ENCODE data around the gene TEAD1. TPM values are rescaled to one million over a fixed set of nuclear protein-coding genes. Genes with fewer than 3 reads are reported as not detected.

TEAD1 gene
- total RNA-seq, 1 donor from 2014 or later = 55.3 TPM

DNA sequence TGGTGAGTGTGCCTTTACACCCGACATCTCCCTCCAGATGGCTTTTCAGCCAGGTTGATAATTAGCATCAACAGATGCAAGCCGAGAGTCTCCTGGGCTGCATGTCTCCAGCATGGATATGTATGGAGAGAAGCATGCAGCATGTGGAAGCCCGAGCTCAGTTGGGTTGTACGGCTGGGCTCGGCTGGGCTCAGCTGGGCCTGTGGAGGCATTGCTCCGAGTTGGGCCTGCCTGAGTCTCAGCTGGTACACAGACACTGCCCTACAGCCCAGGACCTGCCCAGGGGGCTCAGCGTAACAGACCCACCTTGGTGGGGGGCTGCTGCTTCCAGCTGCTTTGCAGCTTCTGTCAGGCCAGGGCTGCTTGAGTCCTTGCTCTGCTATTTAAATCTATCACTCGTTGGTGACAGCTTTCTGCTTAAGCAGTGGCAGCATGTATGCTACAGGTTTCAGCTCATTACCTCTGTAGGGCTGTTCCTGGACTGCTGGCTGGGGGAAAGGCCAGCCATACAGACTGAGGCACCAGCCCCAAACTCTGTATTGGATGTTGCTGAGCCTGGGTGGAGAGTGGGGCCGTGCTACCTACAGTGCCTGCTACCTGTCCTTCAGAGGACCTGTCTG lies 115.5 kb downstream of the TEAD1 start:
- Histone ChIP-seq H3K4me3 (ENCODE audit: low read length in 3 of 3) (no peak overlapping the region), H3K36me3 (ENCODE audit: control insufficient read depth in 3 of 3, insufficient read depth in 3 of 3, low read length in 3 of 3) (peaks cover 0 to 4% (median 0%) of the 10 kb centered on the region in 3 donors), H3K9ac (ENCODE audit: low read depth in 1 of 3, low read length in 3 of 3) (peak overlapping the region in 2 of 3 donors; percentile 12 to 26), H3K4me1 (ENCODE audit: control insufficient read depth in 3 of 3, insufficient read depth in 3 of 3, low read length in 3 of 3) (peaks cover 40 to 50% (median 49%) of the 10 kb centered on the region in 3 donors), H3K27me3 (ENCODE audit: control insufficient read depth in 3 of 3, insufficient read depth in 3 of 3, low read length in 3 of 3) (no peaks in the 10 kb centered on the region), H3K9me3 (ENCODE audit: control insufficient read depth in 3 of 3, low read length in 3 of 3) (no peaks in the 10 kb centered on the region), H3K27ac (ENCODE audit: low read depth, low read length) (no peak overlapping the region)

DNA sequence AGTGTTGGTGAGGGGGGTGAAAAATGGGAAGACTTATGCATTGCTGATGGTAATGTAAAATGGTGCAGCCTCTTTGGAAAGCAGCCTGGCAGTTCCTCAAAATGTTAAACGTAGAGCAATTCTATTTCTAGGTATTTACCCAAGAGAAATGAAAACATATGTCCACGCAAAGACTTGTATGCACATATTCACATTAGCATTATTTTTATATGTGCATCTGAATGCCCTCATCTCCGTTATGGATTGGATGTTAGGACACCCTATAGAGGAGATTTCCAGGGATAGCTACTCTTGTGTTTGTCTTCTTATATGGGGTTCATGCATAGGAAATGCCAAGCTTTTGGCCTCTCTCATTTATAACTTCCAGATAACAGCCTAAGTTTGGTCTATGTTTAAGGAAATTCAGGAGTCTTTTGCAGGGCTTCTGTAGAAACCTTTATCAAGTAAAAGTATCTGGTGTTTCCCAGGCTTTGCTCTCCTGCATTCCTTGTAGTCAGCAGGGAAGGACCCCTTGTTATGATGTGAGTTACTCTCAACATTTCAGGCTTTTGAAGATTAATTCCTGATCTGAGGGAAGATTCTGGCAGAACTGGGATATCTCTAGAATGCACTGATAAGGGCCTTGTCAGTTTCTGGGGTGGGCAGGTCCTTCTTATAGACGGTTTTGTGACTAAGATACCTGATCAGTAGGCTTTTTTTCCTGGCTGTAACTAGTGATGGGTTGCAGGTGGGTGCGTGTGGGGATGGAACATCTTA lies 116.8 kb downstream of the TEAD1 start:
- H3K9me3 ChIP-seq (ENCODE audit: control insufficient read depth in 3 of 3, low read length in 3 of 3) = no peaks in the 10 kb centered on the region
- no peak overlapping the region for H3K27ac ChIP-seq (ENCODE audit: low read depth, low read length)
- H3K4me1 ChIP-seq (ENCODE audit: control insufficient read depth in 3 of 3, insufficient read depth in 3 of 3, low read length in 3 of 3) = peaks cover 26 to 41% (median 38%) of the 10 kb centered on the region in 3 donors
- H3K4me3 ChIP-seq (ENCODE audit: low read length in 3 of 3) = no peak overlapping the region
- H3K36me3 ChIP-seq (ENCODE audit: control insufficient read depth in 3 of 3, insufficient read depth in 3 of 3, low read length in 3 of 3) = peaks cover 0 to 9% (median 4%) of the 10 kb centered on the region in 3 donors
- H3K9ac ChIP-seq (ENCODE audit: low read depth in 1 of 3, low read length in 3 of 3) = no peak overlapping the region
- no peaks in the 10 kb centered on the region for H3K27me3 ChIP-seq (ENCODE audit: control insufficient read depth in 3 of 3, insufficient read depth in 3 of 3, low read length in 3 of 3)

DNA sequence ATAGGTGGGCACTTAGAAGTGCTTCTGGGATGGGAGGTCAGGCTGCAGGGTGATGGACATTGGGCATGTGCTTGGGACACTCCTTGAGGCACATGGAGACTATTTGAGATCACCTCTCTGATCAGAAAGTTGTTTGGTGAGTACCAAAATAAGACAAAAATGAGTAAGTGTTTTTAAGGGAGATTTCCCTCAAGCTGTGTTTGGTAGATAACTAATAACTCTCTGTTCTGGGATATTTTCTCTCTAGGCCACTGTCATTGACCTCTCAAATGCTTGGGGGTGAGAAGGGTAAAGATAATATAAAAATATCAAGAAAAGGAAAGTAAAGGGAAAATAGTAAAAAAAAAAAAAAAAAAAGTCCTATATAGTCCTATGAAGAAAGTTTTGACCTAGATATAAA lies 117.8 kb downstream of the TEAD1 start:
- Histone ChIP-seq H3K27me3 (ENCODE audit: control insufficient read depth in 3 of 3, insufficient read depth in 3 of 3, low read length in 3 of 3) (no peaks in the 10 kb centered on the region), H3K36me3 (ENCODE audit: control insufficient read depth in 3 of 3, insufficient read depth in 3 of 3, low read length in 3 of 3) (peaks cover 0 to 9% (median 4%) of the 10 kb centered on the region in 3 donors), H3K27ac (ENCODE audit: low read depth, low read length) (no peak overlapping the region), H3K9me3 (ENCODE audit: control insufficient read depth in 3 of 3, low read length in 3 of 3) (no peaks in the 10 kb centered on the region), H3K9ac (ENCODE audit: low read depth in 1 of 3, low read length in 3 of 3) (no peak overlapping the region), H3K4me1 (ENCODE audit: control insufficient read depth in 3 of 3, insufficient read depth in 3 of 3, low read length in 3 of 3) (peaks cover 19 to 31% (median 28%) of the 10 kb centered on the region in 3 donors), H3K4me3 (ENCODE audit: low read length in 3 of 3) (no peak overlapping the region)

DNA sequence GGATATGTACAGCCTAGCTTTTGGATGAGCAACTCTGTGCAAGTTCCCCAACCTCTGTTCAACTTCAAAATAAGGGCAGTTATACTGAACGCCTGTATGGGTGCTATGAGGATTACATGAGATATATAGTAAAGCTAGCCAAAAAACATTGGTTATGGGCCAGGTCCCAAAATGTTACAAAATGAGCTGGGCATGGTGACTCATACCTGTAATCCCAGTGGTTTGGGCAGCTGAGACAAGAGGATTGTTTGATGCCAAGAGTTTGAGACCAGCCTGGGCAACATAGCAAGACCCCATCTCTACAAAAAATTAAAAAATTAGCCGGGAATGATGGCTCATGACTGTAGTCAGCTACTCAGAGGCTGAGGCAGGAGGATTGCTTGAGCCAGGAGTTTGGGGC lies 118.4 kb downstream of the TEAD1 start:
- no peak overlapping the region for H3K27ac ChIP-seq (ENCODE audit: low read depth, low read length)

DNA sequence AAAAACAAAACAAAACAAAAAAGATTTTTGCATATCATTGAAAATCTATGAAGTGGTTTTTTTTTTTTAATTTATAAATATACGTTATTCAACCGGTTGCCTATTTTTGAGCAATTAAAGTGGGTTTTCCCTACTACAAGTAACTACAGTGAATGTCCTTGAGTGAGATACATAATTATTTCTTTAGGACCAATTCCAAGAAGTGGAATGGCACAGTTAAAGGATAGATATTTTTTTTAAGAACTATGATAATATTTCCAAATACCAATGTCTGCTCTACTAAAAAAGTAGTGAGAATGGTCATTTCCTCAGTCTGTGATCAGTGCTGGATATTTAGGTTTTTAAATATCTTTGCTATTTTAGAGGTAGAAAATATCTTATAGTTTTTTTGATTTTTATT lies 118.8 kb downstream of the TEAD1 start:
- Histone ChIP-seq H3K9me3 (ENCODE audit: control insufficient read depth in 3 of 3, low read length in 3 of 3) (no peaks in the 10 kb centered on the region), H3K27me3 (ENCODE audit: control insufficient read depth in 3 of 3, insufficient read depth in 3 of 3, low read length in 3 of 3) (no peaks in the 10 kb centered on the region), H3K4me3 (ENCODE audit: low read length in 3 of 3) (no peak overlapping the region), H3K4me1 (ENCODE audit: control insufficient read depth in 3 of 3, insufficient read depth in 3 of 3, low read length in 3 of 3) (peaks cover 15 to 27% (median 24%) of the 10 kb centered on the region in 3 donors), H3K36me3 (ENCODE audit: control insufficient read depth in 3 of 3, insufficient read depth in 3 of 3, low read length in 3 of 3) (peaks cover 0 to 9% (median 4%) of the 10 kb centered on the region in 3 donors), H3K9ac (ENCODE audit: low read depth in 1 of 3, low read length in 3 of 3) (no peak overlapping the region), H3K27ac (ENCODE audit: low read depth, low read length) (no peak overlapping the region)

More for the DNA sequence above, 118.4 kb downstream of the TEAD1 start:
- H3K9ac ChIP-seq (ENCODE audit: low read depth in 1 of 3, low read length in 3 of 3) = no peak overlapping the region
- H3K9me3 ChIP-seq (ENCODE audit: control insufficient read depth in 3 of 3, low read length in 3 of 3) = no peaks in the 10 kb centered on the region
- H3K36me3 ChIP-seq (ENCODE audit: control insufficient read depth in 3 of 3, insufficient read depth in 3 of 3, low read length in 3 of 3) = peaks cover 0 to 9% (median 4%) of the 10 kb centered on the region in 3 donors
- H3K4me3 ChIP-seq (ENCODE audit: low read length in 3 of 3) = no peak overlapping the region
- no peaks in the 10 kb centered on the region for H3K27me3 ChIP-seq (ENCODE audit: control insufficient read depth in 3 of 3, insufficient read depth in 3 of 3, low read length in 3 of 3)
- H3K4me1 ChIP-seq (ENCODE audit: control insufficient read depth in 3 of 3, insufficient read depth in 3 of 3, low read length in 3 of 3) = peaks cover 18 to 29% (median 26%) of the 10 kb centered on the region in 3 donors

DNA sequence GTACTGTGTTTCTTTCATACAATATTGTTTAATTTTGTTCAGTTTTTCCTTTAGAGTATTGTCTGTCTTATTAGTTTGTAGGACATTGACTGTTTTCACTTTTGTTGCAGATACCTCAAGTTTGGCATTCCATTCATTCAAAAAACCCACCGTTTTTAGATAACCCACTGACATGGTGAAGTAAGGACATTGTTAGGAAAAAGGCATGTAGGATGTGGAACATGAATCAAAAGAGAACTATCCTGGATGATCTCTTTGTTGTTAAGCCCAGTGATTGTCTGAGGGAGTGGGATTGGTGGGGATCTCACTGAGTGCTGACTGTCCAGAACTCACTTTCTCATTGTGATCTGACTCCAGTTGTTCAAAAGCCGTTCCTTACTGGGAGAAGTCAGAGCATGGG lies 119.3 kb downstream of the TEAD1 start:
- Histone ChIP-seq H3K4me3 (ENCODE audit: low read length in 3 of 3) (no peak overlapping the region), H3K27me3 (ENCODE audit: control insufficient read depth in 3 of 3, insufficient read depth in 3 of 3, low read length in 3 of 3) (no peaks in the 10 kb centered on the region), H3K9me3 (ENCODE audit: control insufficient read depth in 3 of 3, low read length in 3 of 3) (no peaks in the 10 kb centered on the region), H3K4me1 (ENCODE audit: control insufficient read depth in 3 of 3, insufficient read depth in 3 of 3, low read length in 3 of 3) (peaks cover 10 to 24% (median 22%) of the 10 kb centered on the region in 3 donors), H3K9ac (ENCODE audit: low read depth in 1 of 3, low read length in 3 of 3) (no peak overlapping the region), H3K36me3 (ENCODE audit: control insufficient read depth in 3 of 3, insufficient read depth in 3 of 3, low read length in 3 of 3) (peaks cover 0 to 9% (median 4%) of the 10 kb centered on the region in 3 donors), H3K27ac (ENCODE audit: low read depth, low read length) (no peak overlapping the region)

DNA sequence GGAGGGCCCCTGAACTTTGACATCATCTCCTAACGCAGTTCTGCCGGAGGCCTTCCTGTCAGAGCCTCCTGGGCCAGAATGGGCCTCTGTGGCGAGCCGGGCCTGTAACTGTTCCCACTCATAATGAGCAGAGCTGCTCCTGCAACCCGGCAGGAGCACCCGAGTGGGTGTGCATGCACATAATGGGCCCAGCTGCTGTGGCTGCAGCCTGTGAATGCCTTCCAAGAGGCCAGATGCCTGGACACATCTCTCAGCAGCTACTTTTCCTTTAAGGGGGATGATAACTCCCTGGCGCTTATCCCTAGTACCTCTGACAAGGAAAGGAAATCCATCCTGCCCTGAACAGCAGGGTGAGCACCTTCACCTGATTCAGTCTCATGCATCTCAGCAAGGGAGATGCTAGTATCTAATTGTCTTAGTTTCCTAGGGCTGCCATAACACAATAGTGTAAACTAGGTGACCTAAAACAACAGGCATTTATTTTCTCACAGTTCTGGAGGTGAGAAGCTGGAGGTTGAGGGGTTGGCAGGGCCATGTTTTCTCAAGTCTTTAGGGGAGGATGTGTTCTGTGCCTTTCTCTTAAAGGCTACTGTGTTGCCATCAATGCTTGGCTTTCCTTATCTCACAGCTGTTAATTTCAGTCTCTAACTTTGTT lies 120.5 kb downstream of the TEAD1 start:
- H3K4me3 ChIP-seq (ENCODE audit: low read length in 3 of 3) = no peak overlapping the region
- H3K9me3 ChIP-seq (ENCODE audit: control insufficient read depth in 3 of 3, low read length in 3 of 3) = no peaks in the 10 kb centered on the region
- H3K27me3 ChIP-seq (ENCODE audit: control insufficient read depth in 3 of 3, insufficient read depth in 3 of 3, low read length in 3 of 3) = no peaks in the 10 kb centered on the region
- H3K9ac ChIP-seq (ENCODE audit: low read depth in 1 of 3, low read length in 3 of 3) = no peak overlapping the region
- peaks cover 10 to 24% (median 14%) of the 10 kb centered on the region in 3 donors for H3K4me1 ChIP-seq (ENCODE audit: control insufficient read depth in 3 of 3, insufficient read depth in 3 of 3, low read length in 3 of 3)
- H3K27ac ChIP-seq (ENCODE audit: low read depth, low read length) = no peak overlapping the region
- H3K36me3 ChIP-seq (ENCODE audit: control insufficient read depth in 3 of 3, insufficient read depth in 3 of 3, low read length in 3 of 3) = peaks cover 0 to 9% (median 4%) of the 10 kb centered on the region in 3 donors

DNA sequence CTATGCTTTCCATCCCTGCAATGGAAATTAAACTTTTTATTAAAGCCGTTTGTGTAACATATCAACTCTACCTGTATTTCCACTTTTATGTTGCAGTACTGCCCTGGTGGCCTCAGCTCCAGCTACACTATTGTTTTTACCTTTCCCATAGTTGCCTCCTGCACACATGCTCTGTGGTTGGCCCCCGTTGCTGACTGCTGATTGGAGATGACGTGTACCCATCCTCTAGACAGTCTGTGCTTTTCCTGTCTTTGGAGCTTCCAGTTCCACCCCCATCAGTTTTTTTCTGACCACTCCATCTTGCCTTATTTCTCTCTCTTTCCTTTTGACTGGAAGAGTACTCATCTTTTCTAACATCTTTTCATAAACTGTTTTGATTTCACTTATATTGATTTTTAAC lies 123.8 kb downstream of the TEAD1 start:
- Histone ChIP-seq H3K36me3 (ENCODE audit: control insufficient read depth in 3 of 3, insufficient read depth in 3 of 3, low read length in 3 of 3) (peaks cover 0 to 5% (median 4%) of the 10 kb centered on the region in 3 donors), H3K9me3 (ENCODE audit: control insufficient read depth in 3 of 3, low read length in 3 of 3) (no peaks in the 10 kb centered on the region), H3K27ac (ENCODE audit: low read depth, low read length) (no peak overlapping the region), H3K27me3 (ENCODE audit: control insufficient read depth in 3 of 3, insufficient read depth in 3 of 3, low read length in 3 of 3) (no peaks in the 10 kb centered on the region), H3K9ac (ENCODE audit: low read depth in 1 of 3, low read length in 3 of 3) (no peak overlapping the region), H3K4me1 (ENCODE audit: control insufficient read depth in 3 of 3, insufficient read depth in 3 of 3, low read length in 3 of 3) (peaks cover 32 to 38% (median 36%) of the 10 kb centered on the region in 3 donors), H3K4me3 (ENCODE audit: low read length in 3 of 3) (no peak overlapping the region)

DNA sequence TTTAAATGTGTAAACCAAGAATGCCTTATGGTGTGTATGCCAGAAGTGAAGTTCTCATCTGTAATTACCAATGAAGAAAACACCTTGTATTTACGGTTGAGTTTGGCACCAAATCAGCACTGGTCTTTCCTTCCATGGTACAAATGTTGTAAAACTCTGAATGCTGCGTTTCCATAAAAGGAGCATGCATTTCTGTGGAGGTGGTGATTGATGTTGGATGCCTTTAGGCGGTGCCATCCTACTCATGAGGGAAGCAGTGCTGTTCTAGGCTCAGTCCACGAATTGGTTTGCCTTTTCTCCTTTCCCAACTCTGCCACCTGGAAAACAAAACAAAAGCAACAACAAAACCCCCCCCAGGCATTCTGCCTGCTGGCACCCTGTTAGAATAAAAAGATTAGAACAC lies 124.4 kb downstream of the TEAD1 start:
- Histone ChIP-seq H3K27me3 (ENCODE audit: control insufficient read depth in 3 of 3, insufficient read depth in 3 of 3, low read length in 3 of 3) (no peaks in the 10 kb centered on the region), H3K27ac (ENCODE audit: low read depth, low read length) (peak overlapping the region; percentile 19), H3K4me1 (ENCODE audit: control insufficient read depth in 3 of 3, insufficient read depth in 3 of 3, low read length in 3 of 3) (peaks cover 38 to 44% (median 42%) of the 10 kb centered on the region in 3 donors), H3K9me3 (ENCODE audit: control insufficient read depth in 3 of 3, low read length in 3 of 3) (no peaks in the 10 kb centered on the region), H3K36me3 (ENCODE audit: control insufficient read depth in 3 of 3, insufficient read depth in 3 of 3, low read length in 3 of 3) (peaks cover 0 to 5% (median 4%) of the 10 kb centered on the region in 3 donors), H3K9ac (ENCODE audit: low read depth in 1 of 3, low read length in 3 of 3) (no peak overlapping the region), H3K4me3 (ENCODE audit: low read length in 3 of 3) (no peak overlapping the region)
